Lower lobe of right lung (tissue), 2 donors: ENCODE results near the gene DHPS. TPM values are rescaled to one million over a fixed set of nuclear protein-coding genes. Genes with fewer than 3 reads are reported as not detected.
A peak's percentile ranks its signal among the peaks of the same experiment; 100 is the strongest.

Experiments
- ATAC-seq, 2 donors: fragments of 200-7000 bp; cut with Tn5 transposase; one replicate each; pipeline ENCODE4 v1.9.1; 2020 to 2022; ENCODE audit warnings: mild to moderate bottlenecking in 2 of 2, moderate library complexity in 2 of 2
- DNase-seq: peaks from one replicate; pipeline ENCODE4 v3.0.0-alpha.2; 2020
- H3K27ac ChIP-seq: fragments of 200-600 bp; one replicate; pipeline ENCODE4 v1.8.0; 2022
- H3K27me3 ChIP-seq: fragments of 200-600 bp; one replicate; pipeline ENCODE4 v1.8.0; 2022; ENCODE audit warnings: low read depth
- H3K36me3 ChIP-seq: fragments of 200-600 bp; one replicate; pipeline ENCODE4 v1.8.0; 2022; ENCODE audit warnings: mild to moderate bottlenecking
- H3K4me1 ChIP-seq: fragments of 200-600 bp; one replicate; pipeline ENCODE4 v1.8.0; 2022
- H3K4me3 ChIP-seq: fragments of 200-600 bp; one replicate; pipeline ENCODE4 v1.8.0; 2022; ENCODE audit warnings: mild to moderate bottlenecking
- H3K9me3 ChIP-seq: fragments of 200-600 bp; one replicate; pipeline ENCODE4 v1.8.0; 2022
- intact Hi-C: fragments of 100-400 bp; cut with DNase I; formaldehyde crosslinking; loops from one replicate; pipeline ENCODE4 v1.11.0; 2022
- total RNA-seq: library from RNA; stranded (reverse); fragmentation: NEBNext Ultra II Directional; extraction: Animal tissue kit (Norgen Biotek cat#: 25700); gene quantifications from one replicate; pipeline ENCODE4 v1.2.1, GENCODE V29; 2021
- TF ChIP-seq, protein P1 (sequence below): fragments of 200-600 bp; IDR thresholded peaks from one replicate; pipeline ENCODE4 v1.8.0; 2022; ENCODE audit warnings: antibody characterized with exemption, mild to moderate bottlenecking
- donor health status: DM: no; HTN: yes; CAD: no; lungs with severe emphysema.

Gene DHPS
- total RNA-seq, 1 donor from 2014 or later: 77.0 TPM

DNA sequence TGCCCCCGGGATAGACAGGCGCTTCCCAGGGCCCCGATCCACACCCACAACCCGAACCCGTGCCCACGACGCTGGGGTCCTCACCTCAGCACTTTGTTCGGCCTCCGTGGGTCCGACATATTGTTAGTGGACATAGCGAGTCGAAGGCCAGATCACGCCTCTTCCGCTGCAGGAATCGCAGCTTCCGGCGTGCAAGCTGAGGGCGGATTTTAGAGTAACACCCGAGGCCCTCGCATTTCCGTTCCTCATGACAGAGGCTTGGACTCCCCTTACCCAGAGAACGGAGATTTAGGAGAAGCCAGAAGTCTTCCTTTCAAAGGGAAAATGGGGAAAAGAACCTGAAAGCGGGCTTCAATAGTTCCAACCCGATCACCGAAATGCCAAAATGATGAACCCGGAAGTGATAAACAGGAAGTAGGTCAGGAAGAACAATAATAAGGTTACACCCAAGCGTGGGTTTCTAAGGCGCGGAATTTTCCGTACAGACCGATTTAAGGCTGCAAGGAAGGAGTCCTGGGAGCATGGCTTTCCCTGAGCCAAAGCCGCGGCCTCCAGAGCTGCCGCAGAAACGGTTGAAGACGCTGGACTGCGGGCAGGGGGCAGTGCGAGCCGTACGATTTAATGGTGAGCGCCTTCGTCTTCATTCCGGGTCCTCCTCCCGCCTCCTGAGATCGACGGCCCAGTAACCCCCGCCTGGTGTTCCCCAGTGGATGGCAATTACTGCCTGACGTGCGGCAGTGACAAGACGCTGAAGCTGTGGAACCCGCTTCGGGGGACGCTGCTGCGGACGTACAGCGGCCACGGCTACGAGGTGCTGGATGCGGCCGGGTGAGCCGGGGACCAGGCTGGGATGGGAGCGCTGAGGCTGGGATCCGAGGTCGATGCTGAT, 12.2 kb downstream of the DHPS start:
- Histone ChIP-seq H3K27me3 (no peaks in the 10 kb centered on the region), H3K36me3 (peaks cover 38% of the 10 kb centered on the region), H3K27ac (peak overlapping the region; percentile 98), H3K4me3 (peak overlapping the region; percentile 95), H3K4me1 (peaks cover 46% of the 10 kb centered on the region), H3K9me3 (no peaks in the 10 kb centered on the region)
- intact Hi-C loops: no loop called here
- ATAC-seq: peak; percentile 66 to 82
- TF ChIP-seq, protein P1, sequence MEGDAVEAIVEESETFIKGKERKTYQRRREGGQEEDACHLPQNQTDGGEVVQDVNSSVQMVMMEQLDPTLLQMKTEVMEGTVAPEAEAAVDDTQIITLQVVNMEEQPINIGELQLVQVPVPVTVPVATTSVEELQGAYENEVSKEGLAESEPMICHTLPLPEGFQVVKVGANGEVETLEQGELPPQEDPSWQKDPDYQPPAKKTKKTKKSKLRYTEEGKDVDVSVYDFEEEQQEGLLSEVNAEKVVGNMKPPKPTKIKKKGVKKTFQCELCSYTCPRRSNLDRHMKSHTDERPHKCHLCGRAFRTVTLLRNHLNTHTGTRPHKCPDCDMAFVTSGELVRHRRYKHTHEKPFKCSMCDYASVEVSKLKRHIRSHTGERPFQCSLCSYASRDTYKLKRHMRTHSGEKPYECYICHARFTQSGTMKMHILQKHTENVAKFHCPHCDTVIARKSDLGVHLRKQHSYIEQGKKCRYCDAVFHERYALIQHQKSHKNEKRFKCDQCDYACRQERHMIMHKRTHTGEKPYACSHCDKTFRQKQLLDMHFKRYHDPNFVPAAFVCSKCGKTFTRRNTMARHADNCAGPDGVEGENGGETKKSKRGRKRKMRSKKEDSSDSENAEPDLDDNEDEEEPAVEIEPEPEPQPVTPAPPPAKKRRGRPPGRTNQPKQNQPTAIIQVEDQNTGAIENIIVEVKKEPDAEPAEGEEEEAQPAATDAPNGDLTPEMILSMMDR: peak; percentile 15
- peak; percentile 86 for DNase-seq

DNA sequence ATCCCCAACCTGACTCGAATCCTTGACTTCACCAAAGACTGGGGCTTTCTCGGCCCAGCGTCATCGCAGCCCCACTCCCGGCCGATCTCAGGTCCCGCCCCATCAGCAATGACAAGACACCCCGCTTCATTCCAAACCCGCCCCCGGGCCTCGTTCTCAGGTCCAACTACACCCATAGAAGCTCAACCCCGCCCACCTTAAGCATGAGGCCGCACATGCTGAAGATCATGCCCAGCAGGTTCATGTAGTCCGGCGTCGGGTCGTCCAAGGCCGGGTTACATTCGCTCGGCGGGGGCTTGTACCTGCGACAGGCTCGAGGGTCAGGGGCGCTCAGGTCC, 12.8 kb downstream of the DHPS start:
- intact Hi-C loops: no loop called here
- Histone ChIP-seq H3K9me3 (no peaks in the 10 kb centered on the region), H3K36me3 (peaks cover 38% of the 10 kb centered on the region), H3K27me3 (no peaks in the 10 kb centered on the region), H3K4me3 (peak overlapping the region; percentile 95), H3K4me1 (peaks cover 50% of the 10 kb centered on the region), H3K27ac (peak overlapping the region; percentile 98)
- peak; percentile 8 to 25 for ATAC-seq
- TF ChIP-seq, protein P1: no peak
- DNase-seq: peak; percentile 76

DNA sequence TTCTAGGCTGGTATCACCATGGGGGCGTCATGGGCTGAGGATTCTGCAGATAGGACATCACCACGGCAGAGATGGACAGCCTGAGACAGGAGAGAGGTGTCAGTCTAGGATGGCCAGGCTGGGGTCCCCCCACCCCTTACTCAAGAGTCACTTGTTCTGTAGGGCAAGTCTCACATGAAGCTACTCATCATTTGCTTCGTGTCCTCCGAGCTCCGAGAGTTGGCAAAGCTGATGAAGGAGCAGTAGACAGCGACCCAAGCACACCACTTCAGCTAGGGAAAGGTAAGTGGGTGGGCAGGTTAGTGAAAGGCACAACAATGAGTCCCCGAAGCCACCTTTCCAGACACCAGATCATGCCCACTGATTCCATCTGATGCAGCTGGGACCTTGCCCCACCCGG, 13.3 kb downstream of the DHPS start:
- H3K27ac ChIP-seq: peak overlapping the region; percentile 98

DNA sequence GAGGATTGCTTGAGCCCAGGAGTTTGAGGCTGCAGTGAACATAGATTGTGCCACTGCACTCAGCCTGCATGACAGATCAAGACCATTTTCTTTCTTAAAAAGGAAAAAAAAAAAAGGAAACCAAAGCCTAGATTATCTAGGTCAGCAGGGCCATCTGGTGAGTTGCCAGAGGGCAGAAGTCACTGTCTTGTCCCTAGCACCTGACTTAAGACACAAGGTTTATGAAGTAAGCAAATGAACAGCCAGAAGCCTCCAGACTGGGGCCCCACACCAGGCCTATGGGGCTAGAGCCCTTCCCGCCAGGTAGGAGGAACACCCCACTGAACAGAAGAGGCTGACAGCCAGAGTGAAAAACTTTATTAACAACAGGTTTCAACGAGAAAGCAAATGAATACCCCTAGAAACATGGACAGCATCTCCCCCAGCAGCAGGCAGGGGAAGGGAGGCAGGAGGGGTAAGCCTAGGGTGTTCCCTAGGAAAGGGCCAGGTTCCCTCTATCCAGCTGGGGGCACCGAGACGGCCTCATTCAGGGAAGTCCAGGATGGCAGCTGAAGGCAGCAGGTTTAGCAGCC, 13.9 kb downstream of the DHPS start:
- TF ChIP-seq, protein P1: no peak
- peaks cover 38% of the 10 kb centered on the region for H3K36me3 ChIP-seq
- ATAC-seq (no peak), DNase-seq (no peak)
- H3K9me3 ChIP-seq: no peaks in the 10 kb centered on the region
- H3K27me3 ChIP-seq: no peaks in the 10 kb centered on the region
- no peak overlapping the region for H3K27ac ChIP-seq
- H3K4me3 ChIP-seq: peak overlapping the region; percentile 95
- intact Hi-C loops: no loop called here
- peaks cover 50% of the 10 kb centered on the region for H3K4me1 ChIP-seq

More for the DNA sequence above, 13.3 kb downstream of the DHPS start:
- no peak for ATAC-seq
- TF ChIP-seq, protein P1: no peak
- Histone ChIP-seq H3K9me3 (no peaks in the 10 kb centered on the region), H3K27me3 (no peaks in the 10 kb centered on the region), H3K4me1 (peaks cover 50% of the 10 kb centered on the region), H3K4me3 (peak overlapping the region; percentile 95), H3K36me3 (peaks cover 38% of the 10 kb centered on the region)
- no peak for DNase-seq
- intact Hi-C loops: no loop called here

DNA sequence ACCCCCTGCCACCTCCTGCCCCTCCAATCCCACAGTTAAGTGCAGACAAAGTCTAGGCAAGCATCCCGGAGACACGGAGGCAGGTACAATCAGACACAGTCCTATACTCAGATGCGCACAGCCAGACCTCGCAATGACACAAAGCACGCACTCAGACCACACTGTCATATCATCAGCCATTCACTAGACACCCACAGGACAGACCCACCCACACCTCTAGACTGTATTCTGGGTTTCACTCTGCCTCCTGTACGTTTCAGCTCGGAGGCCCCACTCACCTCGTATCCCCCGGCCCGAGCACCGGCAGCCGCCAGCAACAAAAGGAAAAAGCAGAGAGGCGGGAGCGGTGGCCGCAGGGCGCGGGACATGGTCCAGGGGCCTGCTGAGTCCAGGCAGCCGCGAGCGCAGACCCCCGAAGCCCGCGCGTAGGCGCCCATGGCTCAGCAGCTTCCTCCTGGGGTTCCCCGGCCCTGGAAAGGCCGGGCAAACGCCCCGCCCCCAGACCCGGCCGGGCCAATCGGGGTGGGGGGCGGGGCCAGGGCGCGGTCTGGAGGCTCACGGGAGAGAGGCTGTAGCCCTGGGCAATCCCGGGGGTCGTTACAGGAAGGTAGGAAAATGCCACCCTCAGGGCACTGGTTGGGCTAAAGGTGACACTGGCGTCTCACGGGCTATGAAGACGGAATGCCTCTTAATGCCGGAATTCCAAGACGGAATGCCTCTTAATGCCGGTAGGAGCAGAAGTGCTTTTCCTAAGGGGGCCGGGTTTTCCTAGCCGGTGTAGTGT, 15.2 kb downstream of the DHPS start, which contains the start of the genes MAN2B1 and WDR83:
MAN2B1 (minus strand) TSS at position 478 of the 784 bp plus-strand sequence; CDS start at position 437, 41 bp downstream.
WDR83 (plus strand) TSS at position 543 of the 784 bp plus-strand sequence. CDS start 2,984 bp downstream, outside the sequence.
- TF ChIP-seq, protein P1: no peak
- DNase-seq: peak; percentile 83
- H3K27ac ChIP-seq: peak within 1 kb of the TSS; percentile 79
- peak within 1 kb of the TSS; percentile 95 for H3K4me3 ChIP-seq
- H3K4me1 ChIP-seq: peaks cover 50% of the 10 kb centered on the region
- ATAC-seq: peak; percentile 88 to 89
- intact Hi-C loops: no loop called here
- peaks cover 44% of the 10 kb centered on the region for H3K36me3 ChIP-seq
- no peaks in the 10 kb centered on the region for H3K9me3 ChIP-seq
- no peaks in the 10 kb centered on the region for H3K27me3 ChIP-seq
